ENCODE results near the gene CPNE9.

Gene CPNE9

GRCh38 chr3:9716801-9717555 is 13.3 kb downstream of the CPNE9 start:
- no peak for DNase-seq

- no peak for DNase-seq
Measured at GRCh38 chr3:9717563-9717962, 13.9 kb downstream of the CPNE9 start.

- DNase-seq = no peak
Measured at GRCh38 chr3:9718118-9718517, 14.5 kb downstream of the CPNE9 start.

GRCh38 chr3:9721015-9721699 is 17.5 kb downstream of the CPNE9 start:
- no peak for DNase-seq

GRCh38 chr3:9721700-9722060 is 18.0 kb downstream of the CPNE9 start:
- DNase-seq = no peak

- no peak for DNase-seq
Measured at GRCh38 chr3:9725775-9726515, 22.3 kb downstream of the CPNE9 start.

- no peak for DNase-seq
Measured at GRCh38 chr3:9727041-9727595, 23.5 kb downstream of the CPNE9 start.

GRCh38 chr3:9727743-9728142 is 24.1 kb downstream of the CPNE9 start:
- DNase-seq = no peak

- no peak for DNase-seq
Measured at GRCh38 chr3:9729419-9729818, 25.8 kb downstream of the CPNE9 start.

GRCh38 chr3:9730657-9731205 is 27.1 kb downstream of the CPNE9 start:
- no peak for DNase-seq

GRCh38 chr3:9731206-9732079 is 27.8 kb downstream of the CPNE9 start, which contains the start of gene BRPF1:
Gene BRPF1, plus strand, starts transcription at chr3:9731735. Its CDS starts 2,406 bp downstream, at chr3:9734141.
- DNase-seq = peak; percentile 96

- no peak for DNase-seq
Measured at GRCh38 chr3:9732080-9732739, 28.6 kb downstream of the CPNE9 start.

GRCh38 chr3:9732740-9733115 is 29.1 kb downstream of the CPNE9 start:
- DNase-seq = no peak

GRCh38 chr3:9736831-9737230 is 33.2 kb downstream of the CPNE9 start:
- no peak for DNase-seq

GRCh38 chr3:9739181-9739580 is 35.5 kb downstream of the CPNE9 start:
- no peak for DNase-seq

GRCh38 chr3:9742560-9742959 is 38.9 kb downstream of the CPNE9 start:
- DNase-seq = no peak

GRCh38 chr3:9743548-9743947 is 39.9 kb downstream of the CPNE9 start:
- no peak for DNase-seq

- no peak for DNase-seq
Measured at GRCh38 chr3:9744162-9744561, 40.5 kb downstream of the CPNE9 start.

GRCh38 chr3:9745521-9745920 is 41.9 kb downstream of the CPNE9 start:
- DNase-seq = no peak

- DNase-seq = no peak
Measured at GRCh38 chr3:9746330-9746729, 42.7 kb downstream of the CPNE9 start.

GRCh38 chr3:9747267-9747666 is 43.6 kb downstream of the CPNE9 start:
- DNase-seq = no peak

- no peak for DNase-seq
Measured at GRCh38 chr3:9748031-9748430, 44.4 kb downstream of the CPNE9 start.
